Measurements from ENCODE around the gene GPC1.

Gene GPC1

DNA sequence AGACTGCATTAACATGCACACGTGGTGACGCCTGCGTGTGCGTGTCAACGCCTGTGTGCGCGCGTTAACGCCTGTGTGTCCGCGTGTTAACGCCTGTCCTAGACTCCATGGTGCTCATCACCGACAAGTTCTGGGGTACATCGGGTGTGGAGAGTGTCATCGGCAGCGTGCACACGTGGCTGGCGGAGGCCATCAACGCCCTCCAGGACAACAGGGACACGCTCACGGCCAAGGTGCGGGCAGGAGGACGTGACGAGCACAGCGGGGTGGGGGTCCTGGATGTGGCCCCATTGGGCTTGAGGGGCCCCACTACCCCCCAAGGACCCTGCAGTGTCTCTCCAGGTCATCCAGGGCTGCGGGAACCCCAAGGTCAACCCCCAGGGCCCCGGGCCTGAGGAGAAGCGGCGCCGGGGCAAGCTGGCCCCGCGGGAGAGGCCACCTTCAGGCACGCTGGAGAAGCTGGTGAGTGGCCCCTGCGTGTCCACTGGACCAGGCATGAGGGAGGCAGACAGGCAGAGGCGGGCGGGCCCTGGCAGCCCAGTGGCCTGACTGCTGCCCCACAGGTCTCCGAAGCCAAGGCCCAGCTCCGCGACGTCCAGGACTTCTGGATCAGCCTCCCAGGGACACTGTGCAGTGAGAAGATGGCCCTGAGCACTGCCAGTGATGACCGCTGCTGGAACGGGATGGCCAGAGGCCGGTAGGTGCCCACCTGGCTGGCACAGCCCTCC, 29.2 kb downstream of the GPC1 start:
- DNase-seq (ENCODE audit: low read depth in 1 of 2, low spot score in 1 of 2), result no peak

DNA sequence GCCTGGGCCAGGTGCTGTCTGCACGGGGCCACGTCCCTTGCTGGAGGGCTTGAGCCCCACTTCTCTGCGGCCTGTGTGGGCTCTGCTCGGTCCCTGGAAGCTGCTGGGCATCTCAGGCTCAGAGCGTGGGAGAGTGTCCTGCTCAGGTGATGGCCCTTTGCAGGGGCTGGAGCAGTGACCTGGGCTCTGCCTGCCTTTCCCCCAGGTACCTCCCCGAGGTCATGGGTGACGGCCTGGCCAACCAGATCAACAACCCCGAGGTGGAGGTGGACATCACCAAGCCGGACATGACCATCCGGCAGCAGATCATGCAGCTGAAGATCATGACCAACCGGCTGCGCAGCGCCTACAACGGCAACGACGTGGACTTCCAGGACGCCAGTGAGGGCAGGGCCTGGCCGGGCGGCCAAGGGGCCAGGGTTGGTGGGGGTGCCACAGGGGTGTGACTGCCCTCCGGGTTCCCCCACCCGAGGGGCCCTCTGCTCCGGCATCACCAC, 29.9 kb downstream of the GPC1 start:
- no peak for DNase-seq (ENCODE audit: low read depth in 1 of 2, low spot score in 1 of 2)

DNA sequence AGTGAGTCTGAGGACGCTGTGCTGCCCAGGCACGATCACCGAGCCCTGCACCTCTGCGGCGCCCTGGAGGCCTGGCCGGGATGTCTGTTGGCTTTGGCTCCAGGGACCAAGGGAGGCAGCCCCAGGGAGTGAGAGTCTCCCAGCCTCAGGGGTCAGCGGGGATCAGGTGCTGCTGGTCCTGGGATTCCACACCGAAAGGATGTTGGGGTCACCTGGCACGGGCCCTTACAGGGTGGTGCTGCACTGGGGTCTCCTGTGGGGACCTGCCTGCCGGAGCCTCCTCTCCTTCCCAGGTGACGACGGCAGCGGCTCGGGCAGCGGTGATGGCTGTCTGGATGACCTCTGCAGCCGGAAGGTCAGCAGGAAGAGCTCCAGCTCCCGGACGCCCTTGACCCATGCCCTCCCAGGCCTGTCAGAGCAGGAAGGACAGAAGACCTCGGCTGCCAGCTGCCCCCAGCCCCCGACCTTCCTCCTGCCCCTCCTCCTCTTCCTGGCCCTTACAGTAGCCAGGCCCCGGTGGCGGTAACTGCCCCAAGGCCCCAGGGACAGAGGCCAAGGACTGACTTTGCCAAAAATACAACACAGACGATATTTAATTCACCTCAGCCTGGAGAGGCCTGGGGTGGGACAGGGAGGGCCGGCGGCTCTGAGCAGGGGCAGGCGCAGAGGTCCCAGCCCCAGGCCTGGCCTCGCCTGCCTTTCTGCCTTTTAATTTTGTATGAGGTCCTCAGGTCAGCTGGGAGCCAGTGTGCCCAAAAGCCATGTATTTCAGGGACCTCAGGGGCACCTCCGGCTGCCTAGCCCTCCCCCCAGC, 30.5 kb downstream of the GPC1 start:
- DNase-seq (ENCODE audit: low read depth in 1 of 2, low spot score in 1 of 2), result no peak

DNA sequence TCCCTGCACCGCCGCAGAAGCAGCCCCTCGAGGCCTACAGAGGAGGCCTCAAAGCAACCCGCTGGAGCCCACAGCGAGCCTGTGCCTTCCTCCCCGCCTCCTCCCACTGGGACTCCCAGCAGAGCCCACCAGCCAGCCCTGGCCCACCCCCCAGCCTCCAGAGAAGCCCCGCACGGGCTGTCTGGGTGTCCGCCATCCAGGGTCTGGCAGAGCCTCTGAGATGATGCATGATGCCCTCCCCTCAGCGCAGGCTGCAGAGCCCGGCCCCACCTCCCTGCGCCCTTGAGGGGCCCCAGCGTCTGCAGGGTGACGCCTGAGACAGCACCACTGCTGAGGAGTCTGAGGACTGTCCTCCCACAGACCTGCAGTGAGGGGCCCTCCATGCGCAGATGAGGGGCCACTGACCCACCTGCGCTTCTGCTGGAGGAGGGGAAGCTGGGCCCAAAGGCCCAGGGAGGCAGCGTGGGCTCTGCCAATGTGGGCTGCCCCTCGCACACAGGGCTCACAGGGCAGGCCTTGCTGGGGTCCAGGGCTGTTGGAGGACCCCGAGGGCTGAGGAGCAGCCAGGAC, 31.2 kb downstream of the GPC1 start:
- no peak for DNase-seq (ENCODE audit: low read depth in 1 of 2, low spot score in 1 of 2)

DNA sequence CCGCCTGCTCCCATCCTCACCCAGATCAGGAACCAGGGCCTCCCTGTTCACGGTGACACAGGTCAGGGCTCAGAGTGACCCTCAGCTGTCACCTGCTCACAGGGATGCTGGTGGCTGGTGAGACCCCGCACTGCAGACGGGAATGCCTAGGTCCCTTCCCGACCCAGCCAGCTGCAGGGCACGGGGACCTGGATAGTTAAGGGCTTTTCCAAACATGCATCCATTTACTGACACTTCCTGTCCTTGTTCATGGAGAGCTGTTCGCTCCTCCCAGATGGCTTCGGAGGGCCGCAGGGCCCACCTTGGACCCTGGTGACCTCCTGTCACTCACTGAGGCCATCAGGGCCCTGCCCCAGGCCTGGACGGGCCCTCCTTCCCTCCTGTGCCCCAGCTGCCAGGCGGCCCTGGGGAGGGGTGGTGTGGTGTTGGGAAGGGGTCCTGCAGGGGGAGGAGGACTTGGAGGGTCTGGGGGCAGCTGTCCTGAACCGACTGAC, 31.7 kb downstream of the GPC1 start:
- no peak for DNase-seq (ENCODE audit: low read depth in 1 of 2, low spot score in 1 of 2)

DNA sequence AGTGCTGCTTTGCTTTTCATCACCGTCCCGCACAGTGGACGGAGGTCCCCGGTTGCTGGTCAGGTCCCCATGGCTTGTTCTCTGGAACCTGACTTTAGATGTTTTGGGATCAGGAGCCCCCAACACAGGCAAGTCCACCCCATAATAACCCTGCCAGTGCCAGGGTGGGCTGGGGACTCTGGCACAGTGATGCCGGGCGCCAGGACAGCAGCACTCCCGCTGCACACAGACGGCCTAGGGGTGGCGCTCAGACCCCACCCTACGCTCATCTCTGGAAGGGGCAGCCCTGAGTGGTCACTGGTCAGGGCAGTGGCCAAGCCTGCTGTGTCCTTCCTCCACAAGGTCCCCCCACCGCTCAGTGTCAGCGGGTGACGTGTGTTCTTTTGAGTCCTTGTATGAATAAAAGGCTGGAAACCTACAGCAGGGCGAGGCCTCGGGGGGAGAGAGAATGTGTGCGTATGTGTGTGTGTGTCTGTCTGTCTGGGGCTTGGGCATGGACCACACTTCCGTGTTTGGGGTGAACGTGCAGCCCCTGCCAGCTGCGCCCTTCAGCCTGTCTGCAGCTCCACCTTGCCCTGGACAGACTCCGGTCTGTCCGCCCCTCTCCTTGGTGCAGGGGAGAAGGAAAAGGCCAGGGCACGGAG, 32.3 kb downstream of the GPC1 start:
- DNase-seq (ENCODE audit: low read depth in 1 of 2, low spot score in 1 of 2), result no peak

DNA sequence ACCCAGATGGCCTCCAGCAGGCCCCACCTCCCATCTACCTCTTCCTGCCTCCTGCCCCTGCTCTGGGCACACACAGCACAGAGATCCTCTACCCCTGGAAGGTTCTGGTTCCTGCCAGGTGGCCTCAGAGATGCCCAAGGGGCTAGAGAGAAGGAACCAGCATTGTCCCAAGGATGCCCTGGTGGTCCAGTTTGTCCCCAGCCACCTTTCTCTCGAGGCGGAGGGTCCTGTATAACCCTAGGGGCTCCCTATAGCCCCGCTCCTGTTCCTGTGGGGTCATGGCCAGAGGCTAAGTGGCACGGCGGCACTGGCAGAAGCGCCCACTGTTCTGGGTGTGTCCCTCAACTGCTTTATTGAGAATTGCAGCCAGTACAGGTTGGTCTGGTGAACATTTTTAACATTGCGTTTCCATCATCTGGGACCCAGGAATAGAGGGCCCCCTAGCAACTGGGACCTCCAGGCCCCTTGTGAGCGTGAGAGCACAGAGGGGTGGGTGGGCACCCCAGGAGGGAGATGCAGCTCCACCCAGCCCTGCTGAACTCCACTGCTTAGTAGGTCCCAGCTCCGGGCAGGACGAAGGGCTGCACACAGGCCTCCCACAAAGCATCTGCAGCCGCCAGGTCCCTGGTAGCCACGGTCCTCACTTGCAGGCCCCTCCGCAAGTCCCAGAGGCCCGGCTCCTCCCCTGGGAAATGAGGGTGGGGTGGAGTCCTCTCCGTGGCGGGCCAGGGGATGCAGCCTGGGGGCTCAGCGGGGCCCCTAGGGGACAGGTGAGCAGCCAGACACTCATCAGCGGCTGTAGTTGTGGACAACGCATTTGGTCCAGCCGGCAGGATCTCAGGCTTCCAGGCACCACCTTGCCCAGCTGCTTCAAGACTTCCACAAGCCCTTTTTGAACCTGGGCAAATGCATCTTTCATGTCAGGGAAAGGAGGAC, 33.1 kb downstream of the GPC1 start:
- no peak for DNase-seq (ENCODE audit: low read depth in 1 of 2, low spot score in 1 of 2)

DNA sequence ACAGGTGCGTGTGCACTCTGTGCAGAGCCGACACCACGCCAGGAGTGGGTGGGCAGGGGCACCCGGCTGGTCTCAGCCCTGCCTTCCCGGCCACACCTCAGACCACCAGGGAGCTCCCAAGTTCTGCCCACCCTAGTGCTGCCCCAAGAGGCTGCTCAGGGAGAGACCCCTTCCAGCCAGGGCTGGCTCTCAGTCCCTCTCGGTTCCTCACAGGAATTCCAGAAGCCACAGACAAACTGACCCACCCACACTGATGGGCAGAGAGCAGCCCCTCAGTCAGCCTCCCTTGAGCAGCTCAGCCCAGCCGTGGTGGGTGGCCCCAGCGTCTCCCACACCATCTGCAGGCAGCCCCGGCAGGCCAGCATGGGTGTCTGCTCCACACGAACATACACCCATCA, 33.8 kb downstream of the GPC1 start:
- no peak for DNase-seq (ENCODE audit: low read depth in 1 of 2, low spot score in 1 of 2)

DNA sequence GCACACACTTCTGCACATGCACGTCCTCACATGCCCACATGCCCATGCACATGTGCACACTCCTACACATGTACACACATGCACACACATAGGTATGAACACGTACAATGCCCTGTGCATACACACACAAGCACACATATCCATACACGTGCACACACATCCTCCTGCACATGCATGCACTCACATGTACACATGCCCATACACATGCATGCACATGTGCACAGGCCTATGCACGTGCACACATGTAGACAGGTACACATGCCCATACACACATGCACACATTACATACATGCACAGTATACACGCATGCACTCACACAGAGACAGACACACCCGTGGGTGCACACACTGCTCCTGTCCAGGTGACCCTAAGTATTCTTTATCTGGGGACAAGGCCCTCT, 34.3 kb downstream of the GPC1 start:
- no peak for DNase-seq (ENCODE audit: low read depth in 1 of 2, low spot score in 1 of 2)

DNA sequence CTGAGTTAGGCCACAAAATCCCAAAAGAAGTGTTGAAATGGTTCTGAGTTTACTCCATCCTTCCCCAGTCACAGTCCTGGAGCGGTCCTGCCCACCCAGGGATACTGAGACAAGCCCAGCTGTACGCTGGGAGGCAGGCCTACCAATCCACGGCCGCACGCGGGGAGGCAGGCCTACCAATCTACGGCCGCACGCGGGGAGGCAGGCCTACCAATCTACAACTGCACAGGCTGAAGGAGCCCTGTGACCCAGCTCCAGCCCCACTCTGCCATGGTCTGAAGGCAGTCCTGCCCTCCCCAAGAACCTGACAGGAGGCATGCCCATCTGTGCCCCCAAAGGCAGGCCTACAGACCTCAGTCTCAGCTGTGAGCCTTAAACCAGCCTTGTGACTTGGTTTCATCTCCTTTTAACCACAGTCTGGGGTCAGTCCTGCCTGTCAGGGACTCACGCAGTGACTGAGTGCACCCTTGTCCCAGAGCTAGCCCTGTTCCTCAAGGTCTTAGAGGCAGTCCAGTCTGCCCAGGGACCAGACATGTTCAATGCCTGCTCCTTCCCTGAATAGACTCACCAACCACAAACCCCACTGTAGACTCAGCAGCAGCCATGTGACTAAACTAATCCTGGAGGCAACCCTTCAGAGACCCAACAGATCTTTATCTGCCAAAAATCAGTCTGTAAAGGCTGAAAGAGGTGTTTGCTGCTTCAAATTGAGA, 36.8 kb downstream of the GPC1 start:
- DNase-seq (ENCODE audit: low read depth in 1 of 2, low spot score in 1 of 2), result no peak

DNA sequence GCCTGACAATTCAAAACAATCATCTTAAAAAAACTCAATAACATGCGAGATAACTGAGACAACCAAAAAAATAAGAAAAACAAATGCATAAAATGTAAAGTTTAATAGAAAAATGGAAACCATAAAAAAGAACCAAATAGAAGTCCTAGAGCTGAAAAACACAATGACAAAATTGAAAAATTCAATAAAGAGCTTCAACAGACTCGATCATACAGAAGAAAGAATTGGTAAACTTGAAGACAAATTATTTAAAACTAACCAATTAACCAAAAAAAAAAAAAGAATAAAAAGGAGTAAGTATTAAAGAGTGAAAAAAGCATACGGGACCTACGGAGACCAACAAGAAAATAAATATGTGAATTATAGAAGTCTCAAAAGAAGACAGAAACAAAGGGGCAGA, 37.7 kb downstream of the GPC1 start:
- DNase-seq (ENCODE audit: low read depth in 1 of 2, low spot score in 1 of 2), result no peak

DNA sequence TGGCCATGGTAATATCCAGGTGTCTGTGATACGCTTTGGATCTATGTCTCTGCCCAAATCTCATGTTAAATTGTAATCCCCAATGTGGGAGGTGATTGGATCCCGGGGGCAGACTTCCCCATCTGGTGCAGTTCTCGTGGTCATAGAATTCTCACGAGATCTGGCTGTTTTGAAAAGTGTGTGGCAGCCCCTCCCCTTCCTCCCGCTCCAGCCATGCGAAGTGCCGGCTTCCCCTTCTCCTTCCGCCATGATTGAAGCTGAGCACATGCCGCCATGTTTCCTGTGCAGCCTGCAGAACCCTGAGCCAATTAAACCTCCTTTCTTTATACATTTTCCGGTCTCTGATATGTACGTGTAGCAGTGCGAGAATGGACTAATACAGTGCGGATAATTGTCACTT, 42.5 kb downstream of the GPC1 start:
- DNase-seq (ENCODE audit: low read depth in 1 of 2, low spot score in 1 of 2), result no peak

DNA sequence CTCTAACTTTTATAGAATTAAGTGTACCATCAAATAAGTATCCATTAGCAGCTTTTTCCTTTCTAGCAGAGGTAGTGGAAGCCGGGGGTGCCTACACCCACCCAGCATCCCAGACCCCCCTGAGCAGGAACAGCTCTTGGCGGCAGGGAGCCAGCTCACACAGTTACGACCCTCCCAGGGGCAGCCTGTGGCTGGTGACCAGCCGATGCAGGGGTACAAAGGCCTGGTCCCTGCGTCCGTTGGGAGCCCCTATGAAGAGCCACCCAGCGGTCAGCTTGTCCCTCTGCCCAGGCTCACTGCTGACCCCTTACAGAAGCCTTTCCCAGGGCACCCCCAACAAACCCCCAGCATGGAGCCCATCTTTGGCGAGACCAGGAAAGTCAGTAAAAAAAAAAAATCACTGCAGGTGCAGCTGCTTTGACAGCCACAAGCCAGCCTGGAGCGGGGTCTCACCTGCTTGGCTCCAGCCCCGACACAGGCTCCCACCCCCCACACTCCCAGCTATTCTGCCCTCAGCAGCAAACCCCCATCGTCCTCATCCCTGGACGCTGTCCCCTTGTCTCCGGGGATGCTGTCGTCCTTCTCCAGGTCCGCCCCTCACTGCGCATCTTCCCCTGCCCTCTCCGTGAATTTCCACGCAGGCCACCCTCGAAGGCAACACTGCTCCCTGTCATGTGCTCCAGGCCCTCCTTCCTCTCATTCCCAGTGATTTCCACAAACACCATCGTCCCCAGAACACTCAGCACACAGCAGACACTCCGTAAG, 43.1 kb downstream of the GPC1 start:
- DNase-seq (ENCODE audit: low read depth in 1 of 2, low spot score in 1 of 2), result no peak

DNA sequence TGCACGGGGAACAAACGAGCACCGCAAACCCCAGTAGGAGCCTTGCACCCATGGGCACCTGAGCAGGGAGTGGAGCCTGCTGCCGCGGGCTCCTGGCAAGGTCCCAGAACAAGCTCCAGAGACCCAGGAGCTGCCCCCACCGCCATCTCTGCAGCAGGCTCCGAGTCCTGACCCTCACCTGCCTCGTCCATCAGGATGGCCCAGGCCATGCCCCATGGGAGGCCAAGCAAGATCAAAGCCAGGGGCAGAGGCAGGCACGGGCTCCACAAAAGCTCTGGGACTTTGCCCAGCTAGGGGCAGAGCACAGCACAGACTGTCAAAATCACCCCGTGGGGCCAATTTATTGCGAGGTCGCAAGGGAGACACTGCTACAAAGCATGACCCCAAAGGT, 43.6 kb downstream of the GPC1 start:
- DNase-seq (ENCODE audit: low read depth in 1 of 2, low spot score in 1 of 2), result no peak

DNA sequence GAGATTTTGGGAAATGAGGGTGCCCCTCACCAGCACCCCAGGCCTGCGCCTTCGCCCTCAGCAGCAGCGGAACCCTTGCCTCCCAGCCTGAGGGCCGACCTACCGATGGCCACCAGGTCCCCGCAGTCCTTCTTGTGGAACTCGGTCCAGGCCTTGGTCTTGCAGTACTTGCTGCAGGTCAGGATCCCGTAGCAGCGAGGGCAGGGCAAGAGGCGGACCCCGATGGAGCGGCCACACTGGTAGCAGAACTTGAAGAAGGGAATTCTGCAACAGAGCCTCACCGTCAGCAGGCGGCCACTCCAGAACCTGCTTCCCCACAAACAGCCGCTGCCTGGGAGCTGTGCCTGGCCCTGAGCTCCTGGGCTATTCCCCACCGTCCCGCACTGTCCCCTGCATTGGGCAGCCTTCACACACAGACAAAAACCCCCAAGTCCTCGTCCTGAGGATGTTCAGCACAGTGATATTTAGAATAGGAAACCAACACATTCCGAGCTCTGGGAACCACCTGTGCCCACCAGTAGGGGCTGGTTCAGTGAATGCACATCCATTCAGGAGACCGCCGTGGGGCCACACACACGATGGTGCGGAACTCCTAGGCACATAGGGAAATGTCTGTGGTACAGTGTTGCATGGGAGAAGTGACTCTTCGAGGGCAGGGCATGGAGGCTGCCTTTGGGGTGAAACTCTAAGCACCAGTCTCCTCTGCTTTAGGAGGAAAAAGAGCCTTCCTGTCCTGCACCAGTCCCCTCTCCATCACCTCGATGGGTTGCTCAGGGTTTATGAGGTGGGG, 45.6 kb downstream of the GPC1 start:
- DNase-seq (ENCODE audit: low read depth in 1 of 2, low spot score in 1 of 2), result no peak

DNA sequence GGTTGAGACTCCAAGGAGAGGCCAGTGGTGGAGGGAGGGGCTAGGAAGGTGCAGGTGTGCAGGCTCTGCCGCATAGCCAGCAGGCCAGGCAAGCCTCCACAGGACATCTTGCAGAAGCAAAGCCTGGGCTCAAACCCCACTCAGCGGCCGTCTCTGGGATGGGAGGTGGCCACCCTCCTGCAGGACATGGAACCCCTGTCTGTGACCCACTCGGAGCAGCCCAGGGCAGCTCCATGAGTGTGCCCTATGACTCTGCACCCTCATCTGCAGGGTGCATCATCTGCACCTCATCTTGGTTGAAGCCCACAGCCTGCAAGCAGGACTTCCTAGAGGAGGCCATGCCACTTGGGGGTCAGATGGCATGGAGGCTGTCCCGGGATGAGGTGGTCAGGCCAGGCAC, 46.3 kb downstream of the GPC1 start:
- no peak for DNase-seq (ENCODE audit: low read depth in 1 of 2, low spot score in 1 of 2)

DNA sequence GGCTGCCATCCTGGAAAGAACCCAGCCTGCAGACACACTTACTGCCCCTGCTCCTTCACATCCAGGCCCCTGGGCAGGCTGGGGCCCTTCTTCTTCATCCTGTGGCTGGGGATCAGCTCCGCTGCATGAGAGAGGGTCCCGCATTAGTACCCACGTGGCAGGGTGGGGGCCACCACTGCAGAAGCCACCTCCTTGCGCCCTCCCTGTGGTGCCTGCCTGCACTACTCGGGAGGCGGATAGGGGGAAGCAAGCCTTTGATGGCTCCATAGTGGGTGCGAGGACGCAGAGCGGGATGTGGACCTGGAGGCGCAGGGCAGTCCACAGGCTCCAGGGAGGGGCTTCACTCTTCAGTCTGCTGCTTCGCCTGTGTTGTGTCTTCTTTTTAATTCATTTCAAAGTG, 46.7 kb downstream of the GPC1 start:
- DNase-seq (ENCODE audit: low read depth in 1 of 2, low spot score in 1 of 2), result no peak

DNA sequence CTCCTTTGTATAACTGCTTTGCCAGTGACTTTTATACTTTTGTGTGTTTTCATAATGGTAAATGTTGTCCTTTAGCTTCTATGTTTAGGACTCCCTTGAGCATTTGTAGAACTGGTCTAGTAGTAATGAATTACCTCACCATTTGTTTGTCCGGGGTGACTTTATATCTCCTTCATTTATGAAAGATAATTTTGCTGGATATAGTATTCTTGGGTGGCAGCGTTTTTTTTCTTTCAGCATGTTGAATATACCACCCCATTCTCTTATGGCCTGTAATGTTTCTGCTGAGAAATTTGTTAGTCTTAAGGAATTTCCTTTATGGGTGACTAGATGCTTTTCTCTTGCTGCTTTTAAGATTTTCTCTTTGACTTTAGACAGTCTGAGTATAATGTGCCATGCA, 56.0 kb downstream of the GPC1 start:
- no peak for DNase-seq (ENCODE audit: low read depth in 1 of 2, low spot score in 1 of 2)

Data from stimulated activated CD4-positive, alpha-beta T cell treated with anti-CD3 and anti-CD28 coated beads, Interleukin-15, amount 100 ng/mL, for 1 hour (primary cell).